HG03159 (cell line): Measurements from ENCODE around the gene ZNF106.

ENCODE experiments used
- ATAC-seq: cut with Tn5 transposase; IDR thresholded peaks from one replicate; pipeline ENCODE4 v1.9.1; 2021; ENCODE audit warnings: mild to moderate bottlenecking, moderate library complexity; ENCODE audit not compliant: unreplicated experiment

ZNF106 gene

GRCh38 chr15:42482701-42483100 lies 8.2 kb downstream of the ZNF106 start:
- ATAC-seq = no peak

DNA sequence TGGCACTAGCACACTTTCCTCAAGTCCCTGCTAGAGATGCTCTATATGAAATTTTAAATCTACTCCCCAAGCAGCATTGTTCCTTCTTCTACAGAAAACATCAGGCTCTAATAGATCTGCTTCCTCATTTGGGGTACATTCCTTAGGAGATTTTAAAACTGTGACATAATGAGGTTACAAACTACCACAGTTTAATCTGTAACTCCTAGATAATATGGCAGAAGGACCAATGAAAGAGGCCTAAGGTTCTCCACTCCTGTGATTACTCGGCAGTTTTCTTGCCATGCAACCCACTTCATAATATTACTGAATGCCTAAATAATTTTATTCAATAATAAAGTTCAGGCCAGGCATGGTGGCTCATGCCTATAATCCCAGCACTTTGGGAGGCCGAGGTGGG lies 16.1 kb downstream of the ZNF106 start:
- no peak for ATAC-seq

DNA sequence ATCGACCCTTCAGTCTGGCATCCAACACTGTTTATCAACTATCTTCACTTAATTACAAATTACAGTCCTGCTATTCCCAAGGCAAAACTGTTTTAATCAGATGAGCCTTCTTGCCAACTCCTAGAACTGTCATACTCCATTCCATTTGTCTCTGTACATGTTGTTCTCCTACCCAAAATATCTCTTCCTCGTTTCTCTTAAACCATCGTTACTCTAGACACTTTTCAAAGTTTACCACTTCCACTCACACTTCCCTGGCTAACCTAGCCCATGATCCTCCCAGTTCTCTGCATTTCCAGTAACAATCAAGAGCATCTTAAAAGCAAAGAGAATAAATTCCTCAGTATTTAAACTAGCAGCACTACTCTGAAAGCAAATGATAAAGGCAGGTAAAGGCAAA lies 19.9 kb downstream of the ZNF106 start:
- no peak for ATAC-seq

GRCh38 chr15:42465520-42466259 lies 25.3 kb downstream of the ZNF106 start:
- ATAC-seq = no peak

DNA sequence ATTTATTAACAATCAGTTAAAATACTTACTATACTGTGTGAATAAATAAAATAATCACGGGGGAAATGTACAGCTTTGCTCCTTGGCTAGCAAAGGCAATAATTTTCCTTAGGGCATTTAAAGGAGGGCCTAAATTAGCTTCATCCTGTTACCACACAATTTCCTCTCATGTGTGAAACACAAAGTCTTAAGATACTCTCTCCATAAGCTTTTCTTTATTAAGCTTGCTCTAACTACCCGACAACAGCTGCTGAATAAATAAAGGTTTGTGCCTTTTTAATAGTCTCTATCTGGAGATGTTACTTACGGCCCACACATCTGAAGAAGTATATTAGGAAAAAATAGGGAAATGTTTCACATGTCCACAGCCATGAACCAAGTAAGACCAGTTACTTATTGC lies 29.7 kb downstream of the ZNF106 start:
- ATAC-seq = no peak

GRCh38 chr15:42457445-42458442 lies 33.2 kb downstream of the ZNF106 start:
- no peak for ATAC-seq

DNA sequence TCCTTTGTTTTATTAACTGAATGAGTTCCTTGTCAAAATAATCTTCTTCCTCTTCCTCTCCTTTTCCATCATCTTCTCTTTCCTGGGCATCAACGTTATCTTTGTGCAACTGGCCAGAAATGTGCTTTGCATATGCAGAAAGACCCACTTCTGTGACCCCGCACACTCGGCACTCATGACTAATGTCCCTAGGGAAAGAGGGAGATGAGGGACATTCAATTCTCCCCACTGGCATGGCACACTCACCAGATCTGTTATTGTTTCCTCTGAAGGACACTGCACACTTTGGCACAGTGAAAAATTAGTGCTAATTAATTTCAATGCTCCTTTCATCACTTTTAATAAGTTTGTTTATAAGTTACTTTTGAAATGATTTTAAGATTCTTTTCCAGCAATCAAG lies 34.0 kb downstream of the ZNF106 start:
- no peak for ATAC-seq

DNA sequence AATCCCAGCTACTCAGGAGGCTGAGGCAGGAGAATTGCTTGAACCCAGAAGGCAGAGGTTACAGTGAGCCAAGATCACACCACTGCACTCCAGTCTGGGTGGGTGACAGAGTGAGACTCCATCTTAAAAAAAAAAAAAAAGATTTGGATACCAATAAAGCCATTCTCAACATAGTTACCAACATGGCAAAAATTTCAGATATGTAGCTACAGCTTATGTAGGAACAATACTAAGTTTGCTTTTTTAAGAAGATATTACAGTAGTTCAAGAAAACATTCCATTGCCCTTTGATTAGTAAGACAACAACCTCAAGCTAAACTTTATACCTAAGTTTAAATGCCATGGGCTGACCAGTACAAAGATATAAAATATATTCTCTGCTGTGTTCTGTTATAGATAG lies 34.4 kb downstream of the ZNF106 start:
- no peak for ATAC-seq

- no peak for ATAC-seq
Measured at GRCh38 chr15:42453826-42454225, 37.1 kb downstream of the ZNF106 start.

DNA sequence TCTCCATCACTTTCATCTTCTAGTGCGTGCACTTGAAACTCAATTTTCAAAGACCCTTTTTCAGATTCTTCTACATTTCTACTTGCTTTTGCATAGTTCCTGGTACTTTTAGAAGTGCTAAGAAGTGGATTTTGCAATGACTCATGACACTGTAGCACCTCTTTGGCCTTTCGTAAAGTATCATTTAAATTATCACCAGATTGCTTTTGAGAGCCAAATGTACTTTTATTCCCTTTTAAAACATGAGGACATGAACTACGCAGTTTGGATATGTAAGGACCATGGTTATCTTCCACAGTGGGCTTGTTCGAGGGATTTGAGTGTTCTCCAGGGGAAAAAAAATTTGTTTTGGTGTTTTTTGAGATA lies 40.5 kb downstream of the ZNF106 start:
- ATAC-seq = no peak

DNA sequence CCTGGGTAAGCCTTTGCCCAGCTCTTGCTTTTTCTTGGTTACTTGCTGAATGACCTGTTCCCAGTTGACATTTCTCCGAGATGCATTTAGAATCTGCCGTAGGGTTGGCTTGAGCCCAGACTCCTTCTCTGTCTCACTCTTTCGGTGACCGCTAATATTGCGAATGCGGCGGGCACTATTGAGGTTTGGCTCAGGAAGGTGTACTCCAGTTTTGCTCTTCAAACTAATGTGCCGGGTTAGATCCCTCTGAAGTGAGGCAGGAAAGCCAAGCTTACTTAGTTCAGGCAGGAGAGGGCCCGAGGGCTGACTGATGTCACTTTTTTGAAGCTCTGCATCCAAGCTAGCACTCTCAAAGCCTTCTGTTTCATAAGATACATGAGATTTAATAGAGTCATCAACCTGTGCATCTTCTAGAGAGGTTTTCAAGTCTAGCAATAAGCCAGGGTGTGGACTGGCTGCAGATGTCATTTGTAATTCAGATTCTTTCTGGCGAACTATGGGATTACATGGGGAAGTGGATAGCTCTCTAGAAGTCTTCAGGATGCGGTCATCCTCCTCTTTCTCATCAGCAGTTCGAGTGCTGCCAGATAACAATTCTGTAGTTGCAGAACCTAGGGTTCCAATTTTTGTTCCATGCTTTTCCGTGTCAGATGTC lies 41.0 kb downstream of the ZNF106 start:
- ATAC-seq = no peak

DNA sequence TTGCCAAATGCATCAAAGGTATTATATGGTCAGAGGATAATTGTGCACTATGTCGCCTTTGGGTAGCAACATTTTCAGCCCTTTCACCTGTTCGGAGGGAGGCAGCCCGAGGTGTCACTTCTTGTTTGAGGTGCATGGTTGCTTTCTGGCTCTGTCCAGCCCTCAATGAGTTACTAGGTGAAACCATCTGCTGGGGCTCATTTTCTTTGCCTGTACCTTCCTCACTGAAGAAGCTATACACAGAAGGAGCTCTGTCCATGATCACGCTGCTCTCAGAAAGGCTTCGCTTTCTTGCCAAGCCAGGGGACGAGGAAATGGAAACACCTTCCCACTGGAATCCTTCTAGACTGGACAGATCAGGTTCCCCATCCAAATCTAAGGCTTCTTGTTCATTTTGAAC lies 42.7 kb downstream of the ZNF106 start:
- no peak for ATAC-seq

- ATAC-seq = no peak
Measured at GRCh38 chr15:42447599-42447998, 43.3 kb downstream of the ZNF106 start.

DNA sequence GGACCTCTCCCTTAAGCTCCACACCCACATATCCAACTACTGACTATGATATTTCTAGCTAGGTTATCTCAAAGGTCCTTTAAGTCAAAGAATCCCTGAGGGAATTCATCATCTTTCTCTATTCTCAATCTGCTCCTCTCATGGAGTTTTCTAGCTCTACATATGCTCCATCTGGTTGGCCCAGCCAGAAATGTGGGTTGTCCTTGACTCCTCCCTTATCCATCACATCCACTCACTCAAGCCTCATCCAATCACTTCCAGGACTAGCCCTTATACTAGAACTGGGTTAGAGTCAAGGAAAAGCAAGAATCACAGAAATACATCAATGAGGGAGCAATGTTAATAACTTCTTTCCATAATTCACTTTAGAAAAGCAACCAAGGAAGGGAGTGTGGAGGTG lies 45.4 kb downstream of the ZNF106 start:
- no peak for ATAC-seq

- no peak for ATAC-seq
Measured at GRCh38 chr15:42444415-42445063, 46.4 kb downstream of the ZNF106 start.

- ATAC-seq = no peak
Measured at GRCh38 chr15:42427429-42428223, 63.3 kb downstream of the ZNF106 start.

- ATAC-seq = no peak
Measured at GRCh38 chr15:42421376-42421775, 69.6 kb downstream of the ZNF106 start.

GRCh38 chr15:42419369-42419768 lies 71.6 kb downstream of the ZNF106 start:
- no peak for ATAC-seq

- no peak for ATAC-seq
Measured at GRCh38 chr15:42413920-42414319, 77.0 kb downstream of the ZNF106 start.

DNA sequence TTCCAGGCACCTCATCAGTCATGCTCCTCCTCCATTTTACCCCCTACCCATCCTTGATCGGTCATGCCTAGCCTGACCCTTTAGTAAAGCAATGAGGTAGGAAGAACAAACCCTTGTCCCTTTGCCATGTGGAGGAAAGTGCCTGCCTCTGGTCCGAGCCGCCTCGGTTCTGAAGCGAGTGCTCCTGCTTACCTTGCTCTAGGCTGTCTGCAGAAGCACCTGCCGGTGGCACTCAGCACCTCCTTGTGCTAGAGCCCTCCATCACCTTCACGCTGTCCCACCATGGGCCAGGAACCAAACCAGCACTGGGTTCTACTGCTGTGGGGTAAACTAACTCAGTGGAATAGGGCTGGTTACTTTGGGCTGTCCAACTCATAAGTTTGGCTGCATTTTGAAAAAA lies 79.1 kb downstream of the ZNF106 start:
- no peak for ATAC-seq
